ENCODE measurements around the gene CPZ.

Gene CPZ

DNA sequence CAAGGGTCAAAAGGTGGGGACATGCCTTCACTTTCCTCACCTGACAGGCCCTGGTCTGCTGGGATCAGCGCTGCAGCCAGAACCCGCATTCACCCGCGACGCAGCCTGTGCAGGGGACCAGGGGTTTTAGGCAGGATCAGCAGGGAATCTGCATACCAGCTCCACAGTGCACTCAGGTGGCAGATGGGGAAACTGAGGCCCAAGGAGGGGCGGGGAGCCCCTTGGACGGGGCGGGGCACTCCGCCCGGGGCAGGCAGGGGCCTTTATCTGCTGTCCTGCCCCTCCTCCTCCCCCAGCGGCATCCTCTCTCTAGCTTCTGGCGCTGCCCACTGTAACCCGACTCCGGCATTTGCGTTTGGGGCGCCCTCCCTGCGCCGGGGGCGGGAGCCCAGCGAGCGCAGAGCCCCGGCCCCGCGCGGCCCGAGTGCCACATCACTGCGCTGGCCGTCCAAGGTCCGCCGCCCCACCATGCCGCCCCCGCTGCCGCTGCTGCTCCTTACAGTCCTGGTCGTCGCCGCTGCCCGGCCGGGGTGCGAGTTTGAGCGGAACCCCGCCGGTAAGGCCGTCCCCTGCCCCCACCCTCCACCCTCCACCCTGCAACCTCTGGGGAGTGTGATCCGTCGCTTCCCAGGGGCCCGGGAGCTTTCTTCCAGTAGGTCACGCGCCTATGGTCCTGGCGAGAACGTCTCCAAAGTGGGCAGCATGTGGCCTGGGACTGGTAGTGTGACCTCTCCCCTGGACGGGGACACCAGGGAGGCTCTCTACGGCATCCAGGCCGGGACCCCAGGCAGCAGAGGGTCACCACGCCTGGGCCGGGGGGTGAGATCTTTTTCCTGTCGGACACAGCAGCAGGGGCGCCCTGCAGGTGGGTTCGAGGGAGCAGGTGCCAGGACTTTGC is at the start of gene CPZ:
Gene CPZ (plus strand): TSS at position 400 of the 898 bp plus-strand sequence. CDS start 69 bp downstream, at position 469.
- no peak for TF ChIP-seq POLR2A (IDR thresholded peaks at IDR 0.05; ENCODE audit: low read depth, low read length)
- FAIRE-seq (no peak), DNase-seq (ENCODE audit: insufficient read length, low spot score) (no peak)

DNA sequence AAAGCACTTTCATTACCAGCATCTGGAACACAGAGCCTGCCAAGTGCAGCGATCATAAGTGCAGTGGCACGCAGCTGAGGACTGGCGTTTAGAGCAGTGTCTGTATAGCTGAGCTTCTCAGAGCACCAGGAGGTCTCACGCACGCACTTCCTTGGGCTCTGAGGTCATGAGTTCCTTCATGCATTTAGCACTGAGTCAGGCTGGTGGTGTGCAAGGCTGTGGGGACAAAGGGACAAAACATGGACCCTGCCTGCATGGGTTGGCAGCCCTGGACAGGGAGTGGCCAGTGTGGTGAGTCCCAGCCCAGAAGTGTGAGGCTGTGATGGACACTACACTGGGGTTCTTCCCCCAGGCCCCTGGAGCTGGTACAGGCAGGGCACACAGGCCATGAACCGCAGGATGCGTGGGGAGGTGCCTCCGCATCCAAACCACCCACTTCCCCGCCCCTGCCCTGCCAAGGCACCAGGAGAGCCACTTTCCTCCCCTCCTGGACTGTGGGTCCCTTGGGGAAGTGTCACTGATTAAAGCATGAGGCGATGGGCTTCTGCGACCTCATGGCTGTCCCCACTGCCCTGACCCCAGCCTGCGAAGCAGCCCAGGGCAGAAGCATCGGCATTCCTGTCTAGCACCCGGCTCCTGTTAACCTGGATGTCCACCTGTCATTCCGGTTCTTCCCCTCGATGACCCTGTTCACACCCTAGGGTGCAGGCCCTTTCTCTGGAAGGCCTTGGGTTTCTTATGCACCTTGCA is 49.6 kb upstream of the CPZ start:
- FAIRE-seq (no peak), DNase-seq (ENCODE audit: insufficient read length, low spot score) (no peak)
- no peak for TF ChIP-seq POLR2A (IDR thresholded peaks at IDR 0.05; ENCODE audit: low read depth, low read length)

DNA sequence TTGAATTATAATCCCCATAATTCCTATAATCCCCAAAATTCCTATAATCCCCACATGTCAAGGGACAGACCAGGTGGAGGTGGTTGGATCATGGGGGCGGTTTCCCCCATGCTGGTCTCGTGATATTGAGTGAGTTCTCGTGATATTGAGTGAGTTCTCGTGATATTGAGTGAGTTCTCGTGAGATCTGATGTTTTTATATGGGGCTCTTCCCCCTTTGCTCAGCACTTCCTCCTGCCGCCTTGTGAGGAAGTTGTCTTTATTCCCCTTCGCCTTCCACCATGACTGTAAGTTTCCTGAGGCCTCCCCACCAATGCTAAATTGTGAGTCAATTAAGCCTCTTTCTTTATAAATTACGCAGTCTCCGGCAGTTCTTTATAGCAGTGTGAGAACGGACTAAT is 48.9 kb upstream of the CPZ start:
- FAIRE-seq (no peak), DNase-seq (ENCODE audit: insufficient read length, low spot score) (no peak)
- TF ChIP-seq POLR2A (IDR thresholded peaks at IDR 0.05; ENCODE audit: low read depth, low read length): no peak

DNA sequence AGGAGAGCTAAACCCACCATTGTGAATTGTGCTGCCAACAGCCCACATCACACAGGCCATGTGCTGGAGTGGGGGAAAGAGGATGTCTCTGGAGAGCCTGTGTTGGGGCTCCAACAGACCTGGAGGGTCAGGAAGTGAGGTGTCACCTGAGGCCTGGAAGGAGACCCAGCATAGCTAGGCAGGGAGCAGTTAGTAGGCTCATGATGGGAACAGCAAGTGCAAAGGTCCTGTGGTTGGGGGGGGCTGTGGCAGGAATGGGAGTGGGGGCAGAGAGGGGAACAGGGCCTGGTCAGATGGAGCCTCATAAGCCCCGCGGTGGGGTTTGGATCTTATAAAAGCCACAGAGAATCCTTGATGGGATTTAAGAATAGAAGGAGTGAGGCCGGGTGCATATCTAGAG is 48.3 kb upstream of the CPZ start:
- no peak for TF ChIP-seq POLR2A (IDR thresholded peaks at IDR 0.05; ENCODE audit: low read depth, low read length)
- DNase-seq (ENCODE audit: insufficient read length, low spot score) (no peak), FAIRE-seq (no peak)

- FAIRE-seq: no peak
- DNase-seq (ENCODE audit: insufficient read length, low spot score): no peak
- no peak for TF ChIP-seq POLR2A (IDR thresholded peaks at IDR 0.05; ENCODE audit: low read depth, low read length)
Measured at GRCh38 chr4:8544741-8545438, 47.7 kb upstream of the CPZ start.

GRCh38 chr4:8545439-8545765 is 47.2 kb upstream of the CPZ start:
- no peak for FAIRE-seq
- no peak for TF ChIP-seq POLR2A (IDR thresholded peaks at IDR 0.05; ENCODE audit: low read depth, low read length)
- no peak for DNase-seq (ENCODE audit: insufficient read length, low spot score)

- DNase-seq (ENCODE audit: insufficient read length, low spot score) (no peak), FAIRE-seq (no peak)
- no peak for TF ChIP-seq POLR2A (IDR thresholded peaks at IDR 0.05; ENCODE audit: low read depth, low read length)
Measured at GRCh38 chr4:8546766-8547107, 45.8 kb upstream of the CPZ start.

DNA sequence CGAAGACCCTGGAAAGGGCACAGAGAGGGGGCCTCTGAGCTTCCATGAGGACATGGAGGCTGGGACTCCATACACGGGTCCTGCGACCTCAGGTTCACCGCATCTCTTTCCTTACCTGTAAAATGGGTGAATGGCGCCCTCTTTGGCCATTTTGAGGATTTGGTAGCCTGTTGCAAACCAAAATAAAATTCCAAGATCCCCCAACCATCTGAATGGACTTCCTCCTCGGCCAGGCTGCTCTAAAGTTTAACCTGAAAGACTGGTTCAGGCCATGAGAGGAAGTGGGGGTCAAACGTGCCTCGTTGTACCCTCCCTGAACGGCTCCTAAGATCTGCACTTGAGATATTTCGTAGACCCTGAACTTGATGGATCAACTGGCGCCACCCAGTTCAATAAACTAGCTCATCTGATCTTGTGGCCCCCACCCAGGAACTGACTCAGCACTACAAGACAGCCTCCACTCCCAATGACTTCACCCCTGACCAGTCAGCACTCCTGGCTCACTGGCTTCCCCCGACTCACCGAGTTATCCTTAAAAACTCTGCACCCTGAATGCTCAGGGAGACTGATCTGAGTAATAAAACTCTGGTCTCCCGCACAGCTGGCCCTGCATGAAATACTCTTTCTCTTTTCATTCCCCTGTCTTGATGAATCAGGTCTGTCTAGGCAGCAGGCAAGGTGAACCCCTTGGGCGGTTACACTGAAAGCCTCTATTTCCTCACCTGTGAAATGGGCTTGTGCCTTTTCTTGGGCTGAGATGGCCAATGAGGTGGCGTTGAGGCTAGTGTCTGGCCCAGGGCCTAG is 45.3 kb upstream of the CPZ start:
- FAIRE-seq: no peak
- TF ChIP-seq POLR2A (IDR thresholded peaks at IDR 0.05; ENCODE audit: low read depth, low read length): no peak
- DNase-seq (ENCODE audit: insufficient read length, low spot score): peak; percentile 63

GRCh38 chr4:8547912-8548730 is 44.4 kb upstream of the CPZ start:
- FAIRE-seq: no peak
- no peak for DNase-seq (ENCODE audit: insufficient read length, low spot score)
- no peak for TF ChIP-seq POLR2A (IDR thresholded peaks at IDR 0.05; ENCODE audit: low read depth, low read length)

DNA sequence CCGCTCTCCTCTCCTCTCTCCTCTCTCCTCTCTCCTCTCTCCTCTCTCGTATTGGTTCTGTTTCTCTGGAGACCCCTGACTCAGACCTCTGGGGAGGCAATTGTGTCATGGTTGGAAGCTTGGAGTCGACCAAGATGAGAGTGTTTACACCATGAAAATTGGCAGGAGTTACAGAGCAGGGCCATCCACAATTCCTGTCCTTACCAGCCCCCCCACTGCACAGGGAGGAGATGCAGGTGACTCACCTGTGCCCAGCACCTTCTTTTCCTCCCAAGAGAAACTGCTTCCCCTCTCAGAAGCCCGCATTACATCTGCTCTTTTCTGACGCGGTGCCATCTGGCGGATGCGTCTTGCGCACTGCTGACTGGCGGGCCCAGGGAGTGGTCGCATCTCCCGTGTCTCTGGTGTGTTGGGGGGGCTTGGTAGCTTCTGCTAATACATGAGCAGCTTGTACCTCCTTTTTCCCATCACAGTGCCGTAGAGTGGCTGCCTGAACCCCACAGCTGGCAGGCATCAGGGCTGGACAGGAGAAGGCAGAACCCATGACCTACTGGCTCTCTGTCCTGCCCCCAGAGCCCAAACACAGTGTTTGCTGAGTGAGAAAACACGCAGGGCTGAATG is 43.7 kb upstream of the CPZ start:
- no peak for DNase-seq (ENCODE audit: insufficient read length, low spot score)
- FAIRE-seq: no peak
- TF ChIP-seq POLR2A (IDR thresholded peaks at IDR 0.05; ENCODE audit: low read depth, low read length): no peak

DNA sequence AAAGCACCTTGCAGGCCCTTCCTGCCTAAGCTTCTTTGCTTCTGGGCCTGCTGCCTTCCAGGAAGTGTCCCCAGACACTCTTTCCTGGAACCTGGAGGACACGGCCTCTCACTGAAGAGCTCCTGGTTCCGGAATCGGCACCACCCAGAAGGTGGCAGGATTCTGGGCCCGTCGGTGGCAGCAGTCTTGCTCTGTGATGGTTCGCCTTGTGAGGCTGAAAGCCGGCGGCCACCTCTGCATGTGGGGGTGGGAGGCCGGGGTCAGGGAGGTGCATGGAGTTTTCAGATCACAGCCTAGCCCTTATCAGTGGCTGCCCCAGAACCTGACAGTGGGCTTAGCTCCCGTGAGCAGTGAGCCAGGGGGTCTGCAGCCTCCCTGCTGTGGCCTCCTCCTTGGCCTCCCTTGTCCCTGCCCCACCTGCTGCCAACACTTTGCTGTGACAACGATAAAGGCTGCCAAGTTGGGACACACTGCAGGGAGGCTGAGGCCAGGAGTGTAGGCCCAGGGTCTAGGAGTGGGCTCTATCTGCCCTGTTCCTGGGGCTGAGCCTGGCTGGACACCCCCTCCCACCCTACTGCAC is 43.1 kb upstream of the CPZ start:
- no peak for DNase-seq (ENCODE audit: insufficient read length, low spot score)
- TF ChIP-seq POLR2A (IDR thresholded peaks at IDR 0.05; ENCODE audit: low read depth, low read length): no peak
- FAIRE-seq: no peak

- DNase-seq (ENCODE audit: insufficient read length, low spot score) (no peak), FAIRE-seq (no peak)
- no peak for TF ChIP-seq POLR2A (IDR thresholded peaks at IDR 0.05; ENCODE audit: low read depth, low read length)
Measured at GRCh38 chr4:8550691-8551090, 41.9 kb upstream of the CPZ start.

Data from H54 (cell line).